DMS 273 (cell line): ENCODE data around the gene ZFC3H1.
"Not testable (repeated sequence)": the region's sequence is repeated elsewhere in the genome, so short reads cannot be mapped to it uniquely, and the experiment has no call there.

ENCODE experiments used
- DNase-seq: peaks from one replicate; lab custom pipeline; 2025; ENCODE audit not compliant: unreplicated experiment; lab: John Stamatoyannopoulos, UW

The ZFC3H1 gene, protein sequence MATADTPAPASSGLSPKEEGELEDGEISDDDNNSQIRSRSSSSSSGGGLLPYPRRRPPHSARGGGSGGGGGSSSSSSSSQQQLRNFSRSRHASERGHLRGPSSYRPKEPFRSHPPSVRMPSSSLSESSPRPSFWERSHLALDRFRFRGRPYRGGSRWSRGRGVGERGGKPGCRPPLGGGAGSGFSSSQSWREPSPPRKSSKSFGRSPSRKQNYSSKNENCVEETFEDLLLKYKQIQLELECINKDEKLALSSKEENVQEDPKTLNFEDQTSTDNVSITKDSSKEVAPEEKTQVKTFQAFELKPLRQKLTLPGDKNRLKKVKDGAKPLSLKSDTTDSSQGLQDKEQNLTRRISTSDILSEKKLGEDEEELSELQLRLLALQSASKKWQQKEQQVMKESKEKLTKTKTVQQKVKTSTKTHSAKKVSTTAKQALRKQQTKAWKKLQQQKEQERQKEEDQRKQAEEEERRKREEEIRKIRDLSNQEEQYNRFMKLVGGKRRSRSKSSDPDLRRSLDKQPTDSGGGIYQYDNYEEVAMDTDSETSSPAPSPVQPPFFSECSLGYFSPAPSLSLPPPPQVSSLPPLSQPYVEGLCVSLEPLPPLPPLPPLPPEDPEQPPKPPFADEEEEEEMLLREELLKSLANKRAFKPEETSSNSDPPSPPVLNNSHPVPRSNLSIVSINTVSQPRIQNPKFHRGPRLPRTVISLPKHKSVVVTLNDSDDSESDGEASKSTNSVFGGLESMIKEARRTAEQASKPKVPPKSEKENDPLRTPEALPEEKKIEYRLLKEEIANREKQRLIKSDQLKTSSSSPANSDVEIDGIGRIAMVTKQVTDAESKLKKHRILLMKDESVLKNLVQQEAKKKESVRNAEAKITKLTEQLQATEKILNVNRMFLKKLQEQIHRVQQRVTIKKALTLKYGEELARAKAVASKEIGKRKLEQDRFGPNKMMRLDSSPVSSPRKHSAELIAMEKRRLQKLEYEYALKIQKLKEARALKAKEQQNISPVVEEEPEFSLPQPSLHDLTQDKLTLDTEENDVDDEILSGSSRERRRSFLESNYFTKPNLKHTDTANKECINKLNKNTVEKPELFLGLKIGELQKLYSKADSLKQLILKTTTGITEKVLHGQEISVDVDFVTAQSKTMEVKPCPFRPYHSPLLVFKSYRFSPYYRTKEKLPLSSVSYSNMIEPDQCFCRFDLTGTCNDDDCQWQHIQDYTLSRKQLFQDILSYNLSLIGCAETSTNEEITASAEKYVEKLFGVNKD (N-terminal part only)

DNA sequence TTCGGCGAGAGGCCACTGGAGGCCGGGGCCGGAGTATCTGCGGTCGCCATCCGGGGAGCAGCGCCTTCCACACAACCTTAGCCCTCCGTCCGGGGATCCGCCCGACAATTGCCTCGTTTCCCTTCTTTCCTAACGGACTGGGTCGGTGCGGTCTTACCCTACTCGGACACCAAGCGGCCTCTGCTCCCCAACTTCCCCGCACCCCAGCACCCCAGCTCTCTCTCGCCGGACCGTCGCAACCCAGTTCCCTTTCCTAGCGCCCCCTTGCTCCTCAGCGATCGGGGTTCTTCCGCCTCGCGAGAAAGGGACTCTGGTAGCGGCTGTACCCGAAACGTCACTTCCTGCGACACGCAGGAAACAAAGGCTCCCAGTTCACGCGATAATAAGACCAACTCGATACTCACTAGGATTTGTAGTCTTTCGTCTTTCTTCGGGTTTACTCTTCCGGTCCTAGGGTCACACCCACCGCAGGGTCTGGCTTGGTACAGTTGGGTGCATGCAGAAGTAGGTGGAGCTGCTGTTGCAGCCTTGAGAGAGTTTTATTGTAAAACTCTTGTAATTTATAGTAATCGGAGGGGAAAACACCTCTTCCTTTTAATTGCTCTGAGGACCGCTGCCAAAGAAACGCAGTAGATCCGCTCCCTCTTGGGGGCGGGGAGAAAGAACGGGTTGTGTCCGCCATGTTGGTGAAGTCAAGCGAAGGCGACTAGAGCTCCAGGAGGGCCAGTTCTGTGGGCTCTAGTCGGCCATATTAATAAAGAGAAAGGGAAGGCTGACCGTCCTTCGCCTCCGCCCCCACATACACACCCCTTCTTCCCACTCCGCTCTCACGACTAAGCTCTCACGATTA lies at the start of gene ZFC3H1, which contains the start of gene THAP2:
TSS of gene ZFC3H1 (minus strand) at position 288 of the 850 bp plus-strand sequence. CDS start at position 50, 238 bp downstream.
TSS of gene THAP2 (plus strand) at position 741 of the 850 bp plus-strand sequence. CDS start 209 bp downstream, outside the sequence.
- DNase-seq: peak; percentile 98

DNA sequence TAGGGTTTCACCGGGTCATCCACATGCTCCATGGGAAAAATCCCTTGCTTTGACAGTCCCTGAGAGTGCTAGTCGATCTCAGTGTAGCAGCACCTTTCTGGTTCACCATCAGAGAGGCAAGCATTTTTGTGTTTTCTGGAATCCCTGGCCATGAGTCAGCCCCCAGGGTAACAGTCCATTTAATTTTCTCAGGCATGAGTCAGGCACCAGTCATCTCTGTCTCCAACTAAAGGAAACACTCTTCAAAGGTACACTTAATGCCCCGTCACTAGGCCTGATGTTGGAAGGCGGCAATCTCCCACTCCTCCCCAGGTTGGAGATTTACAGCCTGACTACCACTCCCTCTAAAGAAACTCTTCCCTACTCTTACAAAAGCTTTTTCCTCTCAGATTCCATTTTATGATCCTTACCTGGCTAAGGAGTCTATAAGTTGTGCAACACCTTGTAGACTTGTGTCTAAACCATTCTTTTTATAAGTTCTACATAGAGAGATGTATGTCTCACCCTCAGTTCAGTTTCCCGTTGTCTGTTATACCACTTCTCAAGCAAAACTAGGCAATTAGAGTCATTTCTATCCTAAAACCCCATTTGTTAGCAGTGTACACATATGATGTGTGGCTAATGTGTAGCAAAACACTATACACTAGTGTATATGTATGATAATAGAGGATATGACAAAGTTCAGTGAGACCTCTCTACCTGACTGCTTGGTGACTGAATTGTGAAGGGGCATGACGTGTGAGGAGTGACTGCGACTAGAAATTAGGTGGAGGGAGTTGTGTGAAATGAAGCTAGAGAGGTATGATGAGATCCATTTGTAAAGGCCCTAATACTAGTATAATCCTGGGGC lies 46.9 kb upstream of the ZFC3H1 start:
- DNase-seq: no peak

DNA sequence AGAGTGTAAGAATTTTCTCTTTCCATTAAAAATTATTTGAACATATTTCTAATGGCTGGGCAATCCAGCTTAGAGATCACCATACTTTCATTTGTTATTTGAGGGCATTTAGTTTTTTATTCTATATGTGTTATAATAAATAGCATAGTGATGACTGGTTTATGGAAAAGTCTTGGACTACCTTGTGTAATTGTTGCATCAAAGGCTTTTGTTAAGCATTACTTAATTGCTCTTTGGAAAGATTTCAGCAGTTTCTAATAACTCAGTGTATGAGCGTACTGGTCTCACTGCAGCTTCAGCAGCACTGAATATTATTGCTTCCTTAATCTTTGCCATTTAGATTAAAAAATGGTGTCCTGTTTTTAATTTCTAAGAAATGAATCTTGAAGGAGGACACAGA lies 45.0 kb upstream of the ZFC3H1 start:
- DNase-seq: no peak

DNA sequence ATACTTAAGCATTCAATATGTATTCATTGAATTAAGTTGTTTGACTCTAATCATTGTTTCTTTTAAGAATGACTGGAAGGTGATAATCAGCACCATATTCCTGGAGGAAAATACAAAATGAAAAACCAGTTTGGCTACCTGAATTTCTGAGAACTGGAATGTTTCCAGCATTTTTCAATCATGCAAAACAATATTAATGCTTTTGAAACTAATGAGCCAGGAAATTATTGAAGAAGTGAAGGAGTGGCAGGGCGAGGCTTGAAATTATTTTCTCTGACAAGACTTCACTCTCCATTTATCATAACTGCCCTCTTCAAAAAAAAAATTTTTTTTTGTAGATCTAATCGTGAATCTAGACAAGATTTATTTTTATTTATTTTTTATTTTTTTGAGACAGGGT lies 41.3 kb upstream of the ZFC3H1 start:
- no peak for DNase-seq

DNA sequence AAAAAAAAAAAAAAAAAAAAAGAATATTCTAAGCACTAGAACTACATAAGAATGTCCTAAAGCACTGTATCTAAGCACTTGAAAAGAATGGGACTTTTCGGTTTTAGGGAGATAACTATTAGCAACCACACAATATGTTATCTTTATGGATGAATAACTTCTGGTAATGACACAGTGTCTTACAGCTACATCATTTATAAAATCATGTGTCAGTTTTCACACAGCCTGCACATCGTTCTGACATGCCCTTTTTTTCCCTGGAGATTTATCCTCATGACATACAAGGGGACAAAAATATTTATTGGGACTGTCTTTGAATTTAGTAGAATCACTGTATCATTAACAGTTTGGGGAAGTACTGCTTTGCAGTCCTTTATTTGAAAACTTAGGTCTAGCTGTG lies 39.6 kb upstream of the ZFC3H1 start:
- DNase-seq: no peak

DNA sequence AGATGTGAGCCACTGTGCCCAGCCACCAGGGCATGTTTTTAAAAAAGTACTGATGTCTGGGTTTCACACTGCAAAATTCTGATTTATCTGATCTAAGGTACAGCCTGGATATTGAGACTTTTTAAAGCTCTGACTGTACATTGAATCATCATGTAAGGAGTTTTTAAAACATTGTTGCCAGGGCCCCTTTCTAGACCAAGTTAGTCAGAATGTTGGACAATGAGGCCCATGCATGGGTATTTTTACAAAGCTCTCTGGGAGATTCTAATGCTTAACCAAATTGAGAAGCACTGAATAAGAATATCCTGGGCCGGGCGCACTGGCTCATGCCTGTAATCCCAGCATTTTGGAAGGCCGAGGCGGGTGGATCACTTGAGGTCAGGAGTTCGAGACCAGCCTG lies 38.9 kb upstream of the ZFC3H1 start:
- DNase-seq: no peak

DNA sequence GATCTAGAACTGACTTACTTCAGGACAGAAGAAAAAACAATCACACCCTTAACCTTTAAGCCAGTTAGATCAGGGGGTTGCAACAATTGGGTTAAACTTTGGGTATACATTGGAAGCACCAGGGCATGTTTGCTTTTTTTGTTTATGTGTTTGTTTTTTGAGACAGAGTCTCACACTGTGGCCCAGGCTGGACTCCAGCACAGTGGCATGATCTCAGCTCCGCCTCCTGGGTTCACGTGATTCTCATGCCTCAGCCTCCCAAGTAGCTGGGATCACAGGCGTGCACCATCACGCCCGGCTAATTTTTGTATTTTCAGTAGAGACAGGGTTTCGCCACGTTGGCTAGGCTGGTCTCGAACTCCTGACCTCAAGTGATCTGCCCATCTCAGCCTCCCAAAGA lies 38.5 kb upstream of the ZFC3H1 start:
- DNase-seq: not testable (repeated sequence)

DNA sequence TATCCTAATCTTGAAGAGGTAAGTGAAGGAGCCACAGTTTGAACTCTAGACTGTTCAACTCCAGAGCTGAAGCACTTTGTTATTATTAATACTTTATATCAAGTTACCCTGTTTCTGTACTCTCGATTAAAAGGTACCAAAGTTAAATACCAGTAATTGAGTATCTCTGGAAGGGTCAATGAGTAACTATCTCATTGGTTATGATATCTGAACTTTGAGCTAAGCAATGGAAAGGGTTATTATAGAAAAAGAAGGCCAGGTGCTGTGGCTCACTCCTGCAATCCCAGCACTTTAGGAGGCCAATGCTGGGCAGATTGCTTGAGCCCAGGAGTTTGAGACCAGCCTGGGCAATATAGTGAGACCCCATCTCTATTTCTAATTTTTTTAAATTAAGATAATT lies 32.1 kb upstream of the ZFC3H1 start:
- DNase-seq: no peak

DNA sequence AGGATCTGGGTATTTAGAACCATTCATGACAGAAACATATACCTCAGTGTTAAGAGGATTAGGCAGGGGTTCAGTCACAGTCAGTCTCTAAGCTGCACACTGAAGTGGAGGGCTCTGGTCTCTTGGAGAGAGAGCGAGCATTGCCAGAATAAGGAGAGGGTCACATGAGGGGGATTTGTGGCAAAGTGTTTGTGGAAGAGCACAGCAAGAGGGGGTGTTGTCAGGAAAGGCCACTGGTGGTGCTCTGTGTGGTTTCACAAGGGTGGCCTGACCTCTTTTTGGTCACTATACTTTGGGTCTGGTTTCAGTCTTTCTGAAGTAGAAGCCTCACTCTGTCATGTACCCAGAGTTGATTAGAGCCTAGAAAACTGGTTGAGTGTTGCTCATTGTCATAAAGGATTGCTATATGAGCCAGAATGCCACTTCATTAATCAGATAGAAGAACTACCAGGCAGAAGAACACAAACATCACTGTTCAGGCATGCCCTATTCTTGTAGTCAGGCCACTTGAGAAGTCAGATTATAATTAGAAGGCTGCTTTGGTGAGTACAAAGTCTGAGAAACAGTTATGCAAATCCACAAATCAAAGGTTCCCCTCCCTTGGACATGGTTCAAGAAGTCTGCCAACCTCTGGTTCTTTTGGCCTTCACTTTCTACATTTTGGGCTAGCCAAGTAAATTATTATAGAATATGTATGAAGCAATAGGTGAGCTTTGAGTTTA lies 30.6 kb upstream of the ZFC3H1 start:
- peak; percentile 38 for DNase-seq

DNA sequence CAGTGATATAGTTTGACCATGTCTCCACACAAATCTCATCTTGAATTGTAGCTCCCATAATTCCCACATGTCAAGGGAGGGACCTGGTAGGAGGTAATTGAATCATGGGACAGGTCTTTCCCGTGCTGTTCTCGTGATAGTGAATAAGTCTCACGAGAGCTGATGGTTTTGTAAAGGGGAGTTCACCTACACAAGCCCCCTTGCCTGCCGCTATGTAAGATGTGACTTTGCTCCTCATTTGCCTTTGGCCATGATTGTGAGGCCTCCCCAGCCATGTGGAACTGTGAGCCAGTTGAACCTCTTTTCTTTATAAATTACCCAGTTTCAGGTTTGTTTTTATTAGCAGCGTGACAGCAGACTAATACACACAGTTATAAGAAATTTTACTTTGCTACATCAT lies 30.0 kb upstream of the ZFC3H1 start:
- not testable (repeated sequence) for DNase-seq

DNA sequence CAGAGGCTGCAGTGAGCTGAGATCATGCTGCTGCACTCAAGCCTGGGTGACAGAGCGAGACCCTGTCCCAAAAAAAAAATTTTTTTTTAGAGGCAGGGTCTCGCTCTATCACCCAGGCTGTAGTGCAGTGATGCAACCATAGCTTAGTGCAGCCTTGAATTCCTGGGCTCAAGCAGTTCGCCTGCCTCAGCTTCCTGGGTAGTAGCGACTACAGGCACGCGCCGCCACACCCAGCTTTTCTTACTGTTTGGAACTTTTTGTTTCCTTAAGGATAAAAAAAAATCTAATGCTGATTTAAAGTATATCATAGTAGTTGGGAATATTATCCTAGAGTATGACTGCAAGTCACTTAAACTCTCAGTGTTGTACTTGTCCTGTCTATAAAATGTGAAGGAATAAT lies 29.5 kb upstream of the ZFC3H1 start:
- DNase-seq: no peak

DNA sequence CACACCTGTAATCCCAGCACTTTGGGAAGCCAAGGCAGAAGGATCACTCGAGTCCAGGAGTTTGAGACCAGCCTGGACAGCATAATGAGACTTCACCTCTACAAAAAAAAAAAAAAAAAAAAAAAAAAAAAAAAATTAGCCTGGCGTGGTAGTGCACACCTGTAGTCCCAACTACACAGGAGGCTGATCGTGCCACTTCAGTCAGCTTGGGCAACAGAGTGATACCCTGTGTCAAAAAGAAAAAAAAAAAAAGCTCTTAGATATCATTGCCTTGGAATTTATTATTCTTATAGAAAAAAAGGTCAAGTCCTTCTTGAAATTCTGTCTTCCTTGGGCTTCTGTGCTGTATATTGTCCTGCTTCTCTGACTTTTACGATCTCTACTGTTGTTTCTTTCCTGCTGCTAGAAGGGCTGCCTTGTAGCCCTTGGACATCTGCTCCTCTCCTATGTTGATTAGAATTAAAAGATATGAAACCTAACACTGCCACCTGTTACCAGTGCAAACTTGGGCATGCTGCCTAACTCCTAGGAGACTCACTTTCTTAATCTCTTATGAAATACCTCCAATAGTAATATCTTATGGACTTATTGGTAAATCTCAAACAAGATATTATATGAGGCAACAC lies 28.0 kb upstream of the ZFC3H1 start:
- DNase-seq: peak; percentile 90

DNA sequence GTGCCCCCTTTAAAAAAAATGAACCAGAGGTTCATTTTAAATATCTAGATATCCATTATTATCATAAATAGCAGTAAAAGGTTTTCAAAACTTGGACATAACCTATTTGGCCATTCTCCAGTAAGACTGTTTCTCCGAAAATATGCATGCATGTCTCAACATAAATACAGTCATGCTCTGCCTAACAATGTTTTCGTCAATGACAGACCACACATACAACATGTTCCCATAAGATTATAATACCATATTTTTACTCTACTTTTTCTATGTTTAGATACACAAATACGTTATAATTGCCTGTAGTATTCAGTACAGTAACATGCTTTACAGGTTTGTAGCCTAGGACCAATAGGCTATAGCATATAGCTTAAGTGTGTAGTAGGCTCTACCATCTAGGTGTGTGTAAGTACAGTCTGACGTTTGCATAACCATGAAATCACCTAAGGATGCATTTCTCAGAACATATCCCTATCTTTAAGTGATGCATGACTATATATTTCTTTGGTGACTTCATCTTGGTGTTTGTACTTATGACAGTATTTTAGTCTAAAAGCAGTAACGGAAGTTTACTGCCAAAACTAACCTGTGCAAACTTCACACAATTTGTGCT lies 25.4 kb upstream of the ZFC3H1 start:
- DNase-seq: no peak

DNA sequence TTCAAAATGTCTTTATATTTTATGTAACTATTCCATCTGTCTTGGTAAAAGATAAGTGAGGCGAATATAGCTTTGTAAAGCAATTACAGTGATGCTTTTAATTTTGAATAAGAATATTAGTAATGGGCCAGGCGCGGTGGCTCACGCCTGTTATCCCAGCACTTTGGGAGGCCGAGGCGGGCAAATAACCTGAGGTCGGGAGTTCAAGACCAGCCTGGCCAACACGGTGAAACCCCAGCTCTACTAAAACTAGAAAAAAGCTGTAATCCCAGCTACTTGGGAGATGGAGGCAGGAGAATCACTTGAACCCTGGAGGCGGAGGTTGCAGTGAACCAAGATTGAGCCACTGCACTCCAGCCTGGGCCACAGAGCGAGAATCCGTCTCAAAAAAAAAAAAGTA lies 23.5 kb upstream of the ZFC3H1 start:
- DNase-seq: not testable (repeated sequence)

DNA sequence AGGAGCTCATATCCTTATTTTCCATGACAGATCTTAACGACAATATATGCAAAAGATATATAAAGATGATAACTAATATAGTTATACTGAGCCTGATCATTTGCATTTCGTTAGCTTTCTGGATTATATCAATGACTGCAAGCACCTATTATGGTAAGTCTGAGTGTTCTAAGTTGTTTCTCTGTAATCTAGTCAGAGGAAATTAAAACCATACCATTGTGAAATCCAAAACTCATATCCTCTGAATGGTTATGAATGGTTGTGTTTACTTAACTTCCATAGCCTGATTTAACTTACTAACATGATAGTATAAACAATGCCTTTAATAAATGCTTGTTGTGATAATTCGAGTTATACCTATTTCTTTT lies 23.0 kb upstream of the ZFC3H1 start:
- DNase-seq: no peak

DNA sequence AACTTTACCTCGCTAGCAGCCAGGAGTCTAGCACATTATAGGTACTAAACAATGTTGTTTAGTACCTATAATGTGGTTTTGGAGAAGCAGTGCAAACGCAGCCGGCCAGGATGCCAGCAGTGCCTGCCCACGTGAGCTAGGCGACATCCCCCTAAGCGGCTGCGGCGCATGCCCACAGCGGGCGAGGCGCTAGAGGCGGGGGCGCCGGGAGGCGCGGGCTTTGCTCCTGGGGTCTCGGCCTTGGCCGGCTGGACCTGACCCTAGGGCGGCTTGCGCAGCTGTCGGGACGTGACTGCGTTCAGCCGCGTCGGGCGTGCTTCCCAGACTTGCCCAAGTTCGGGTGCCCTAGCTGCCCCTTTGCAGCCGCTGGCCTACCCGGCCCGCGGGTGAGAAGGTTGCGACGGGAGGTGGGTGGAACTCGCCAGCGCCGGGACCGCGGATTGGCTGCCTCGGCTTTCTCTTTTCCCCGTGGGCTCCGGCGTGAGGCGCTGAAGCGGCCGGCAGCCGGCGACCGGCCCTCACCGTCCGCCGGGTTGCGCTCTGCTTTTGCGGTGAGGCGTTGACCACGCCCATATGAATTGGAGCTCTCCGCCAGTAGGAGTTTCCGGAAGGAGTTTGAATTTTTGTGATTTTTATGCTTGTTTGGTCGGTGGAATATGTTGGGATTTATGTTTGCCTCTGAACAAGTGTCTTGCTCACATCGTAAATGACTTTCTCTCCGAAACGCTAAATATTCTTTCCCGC lies 22.4 kb upstream of the ZFC3H1 start, which contains the start of gene TMEM19:
TSS of gene TMEM19 (plus strand) at position 169 of the 744 bp plus-strand sequence. CDS start 599 bp downstream, outside the sequence.
- peak; percentile 91 for DNase-seq

DNA sequence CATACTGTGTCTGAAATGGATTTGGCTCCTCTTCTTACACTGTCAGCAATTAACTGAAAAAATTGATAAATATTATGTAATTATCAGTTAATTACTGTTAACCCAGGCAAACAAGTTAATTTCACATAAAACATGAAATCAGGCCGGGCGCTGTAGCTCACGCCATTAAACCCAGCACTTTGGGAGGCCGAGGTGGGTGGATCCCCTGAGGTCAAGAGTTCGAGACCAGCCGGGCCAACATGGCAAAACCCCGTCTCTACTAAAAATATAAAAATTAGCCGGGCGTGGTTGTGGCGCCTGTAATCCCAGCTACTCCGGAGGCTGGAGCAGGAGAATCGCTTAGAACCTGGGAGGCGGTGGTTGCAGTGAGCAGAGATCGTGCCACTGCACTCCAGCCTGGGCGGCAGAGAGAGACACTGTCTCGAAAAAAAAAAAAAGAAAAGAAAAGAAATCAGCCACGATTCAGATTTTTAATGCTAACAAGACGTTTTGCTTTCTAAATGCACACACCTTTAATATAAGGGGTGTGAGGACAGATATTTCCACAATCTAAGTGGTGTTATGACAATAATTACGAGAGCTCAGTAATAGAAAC lies 21.8 kb upstream of the ZFC3H1 start:
- DNase-seq: peak; percentile 39
